Measurements from ENCODE around the gene BPIFB4.

- TF ChIP-seq POLR2AphosphoS5 (IDR thresholded peaks at IDR 0.05; ENCODE audit: low read depth) (no peak), CTCF (conservative IDR thresholded peaks at IDR 0.05; ENCODE audit: low read depth in 2 of 2) (no peak), ETS1 (IDR thresholded peaks at IDR 0.05) (no peak), EZH2 (IDR thresholded peaks at IDR 0.05; ENCODE audit: low read depth, unreplicated experiment) (no peak), EZH2phosphoT487 (IDR thresholded peaks at IDR 0.05; ENCODE audit: unreplicated experiment) (no peak), REST (IDR thresholded peaks at IDR 0.05; ENCODE audit: unreplicated experiment) (no peak), CREB1 (CRISPR knock-in tag; IDR thresholded peaks at IDR 0.05; ENCODE audit: low read depth) (no peak)
Observed at GRCh38 chr20:33059136-33059535, 20.3 kb upstream of the BPIFB4 start.

Data from GM23338 (cell line).